ENCODE results near the gene AP1G1. TPM values are rescaled to one million over a fixed set of nuclear protein-coding genes. Genes with fewer than 3 reads are reported as not detected.

AP1G1 gene
- total RNA-seq, 1 experiment from 2014 or later, result 79.2 TPM

GRCh38 chr16:71734511-71734910, 74.1 kb downstream of the AP1G1 start:
- Histone ChIP-seq H4K20me1 (ENCODE audit: control insufficient read depth, insufficient read depth, insufficient read length) (no peaks in the 10 kb centered on the region), H3K27ac (ENCODE audit: insufficient read length, low read depth, low read length) (no peak overlapping the region), H3K18ac (ENCODE audit: insufficient read length, low read depth, low read length) (no peak overlapping the region), H2BK20ac (ENCODE audit: low read depth, low read length, poor library complexity, severe bottlenecking) (no peak overlapping the region), H3K14ac (ENCODE audit: insufficient read depth, low read length) (no peak overlapping the region), H4K8ac (replicated peaks; ENCODE audit: insufficient read length, low read depth, low read length) (no peak overlapping the region), H3K4me2 (ENCODE audit: insufficient read depth, insufficient read length, low read length) (no peak overlapping the region), H3K23ac (ENCODE audit: insufficient read length, low read depth, low read length) (no peak overlapping the region), H2AFZ (ENCODE audit: low read length) (no peak overlapping the region), H3T11ph (ENCODE audit: low read length) (no peak overlapping the region), H4K91ac (ENCODE audit: insufficient read length, low read depth, low read length) (no peak overlapping the region), H3K79me1 (ENCODE audit: insufficient read depth, low read depth, low read length, poor library complexity, severe bottlenecking) (no peaks in the 10 kb centered on the region), H3K9ac (ENCODE audit: extremely low read depth, insufficient read length, low read length) (no peak overlapping the region), H2AK5ac (ENCODE audit: insufficient read length, low read length) (no peak overlapping the region), H3K23me2 (ENCODE audit: insufficient read length, low read depth, low read length, poor library complexity, severe bottlenecking) (no peaks in the 10 kb centered on the region), H2BK15ac (ENCODE audit: low read depth, low read length) (no peak overlapping the region), H3K4ac (ENCODE audit: low read depth, low read length) (no peak overlapping the region), H3K27me3 (ENCODE audit: insufficient read depth, low read length) (no peaks in the 10 kb centered on the region), H3K56ac (ENCODE audit: insufficient read length, low read depth, low read length) (no peak overlapping the region), H3K79me2 (ENCODE audit: insufficient read depth, low read length) (no peaks in the 10 kb centered on the region), H4K5ac (ENCODE audit: insufficient read length, low read depth, low read length) (no peak overlapping the region), H3K9me3 (ENCODE audit: control insufficient read depth, low read depth, low read length) (no peaks in the 10 kb centered on the region), H2BK120ac (ENCODE audit: low read depth, low read length, poor library complexity, severe bottlenecking) (no peak overlapping the region), H2BK5ac (ENCODE audit: insufficient read length, low read length) (no peak overlapping the region), H3K4me1 (ENCODE audit: insufficient read depth, low read length) (no peaks in the 10 kb centered on the region), H2BK12ac (ENCODE audit: insufficient read length, low read depth, low read length) (no peak overlapping the region)
- Mint-ChIP-seq H3K4me1 (peaks cover 3 to 7% of the 10 kb centered on the region in 2 experiments), H3K27ac (0 out of 7 replicates have a peak overlapping the region, but pooled peaks of 1 of the 3 experiments have one; percentile 21), H3K4me3 (no peak overlapping the region), H3K36me3 (ENCODE audit: insufficient read depth in 1 of 3, low read depth in 3 of 3) (peaks cover 33 to 68% (median 56%) of the 10 kb centered on the region in 3 experiments; a peak in 6 of 7 replicates), H3K9me3 (no peaks in the 10 kb centered on the region), H3K27me3 (ENCODE audit: low read depth) (no peaks in the 10 kb centered on the region)
- WGBS (ENCODE audit: extremely low coverage, insufficient read length, low lambda C conversion rate), result no CpG with 5 or more reads among the region's 5 CpGs
- TF ChIP-seq CTCF (conservative IDR thresholded peaks at IDR 0.05), result no peak
- no peak for DNase-seq

Data from H9 (cell line).